Sigmoid colon (tissue), 4 donors: ENCODE results near the gene LRRC43.

Experiments
- CTCF ChIP-seq, 4 experiments: fragments of 450-650 bp in 3 of 4; fragments of 200-600 bp in 1 of 4; IDR thresholded peaks; one replicate each; pipeline ENCODE4 v1.5.1; 2016 to 2019; ENCODE audit warnings: antibody characterized with exemption in 4 of 4, mild to moderate bottlenecking in 3 of 4, moderate library complexity in 2 of 4
- EP300 ChIP-seq, 4 donors: sonication (generic); formaldehyde crosslinking; IDR thresholded peaks; one replicate each; pipeline ENCODE4 v1.6.1; 2017; ENCODE audit warnings: antibody characterized with exemption in 4 of 4
- POLR2AphosphoS5 ChIP-seq, 4 donors: sonication (generic); formaldehyde crosslinking; IDR thresholded peaks; one replicate each; pipeline ENCODE4 v1.6.1; 2017; ENCODE audit warnings: antibody characterized with exemption in 4 of 4

GRCh38 chr12:122205053-122205925 is 22.4 kb downstream of the LRRC43 start:
- TF ChIP-seq CTCF (IDR thresholded peaks at IDR 0.05) = no peak
- TF ChIP-seq EP300 (IDR thresholded peaks at IDR 0.05) = no peak
- peak in 2 of 4 donors; percentile 11 to 14 for TF ChIP-seq POLR2AphosphoS5 (IDR thresholded peaks at IDR 0.05)
